Measurements from ENCODE around the gene ATE1.

DNA sequence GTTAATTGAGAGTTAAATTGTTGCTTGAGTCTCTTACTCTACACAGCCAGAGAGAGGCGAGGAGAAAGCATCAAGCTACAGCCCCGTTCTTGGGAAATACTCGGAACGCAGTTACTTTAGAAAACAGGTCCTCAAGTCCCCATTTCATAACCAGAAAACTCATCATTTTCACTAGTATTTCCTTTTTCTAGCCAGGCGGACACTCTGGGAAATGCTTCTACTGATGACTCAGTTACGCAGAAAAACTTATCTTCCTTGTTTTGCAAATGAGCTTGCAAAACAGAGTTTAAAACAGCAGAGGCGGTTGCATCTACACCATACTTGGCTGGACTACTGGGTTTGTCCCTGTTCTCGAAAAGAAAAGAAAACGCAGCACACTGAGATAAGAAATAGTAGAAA lies 218.2 kb downstream of the ATE1 start:
- TF ChIP-seq EZH2 (IDR thresholded peaks at IDR 0.05; ENCODE audit: low read depth, unreplicated experiment) (no peak), NANOG (IDR thresholded peaks at IDR 0.05; ENCODE audit: borderline replicate concordance) (no peak), POLR2AphosphoS5 (IDR thresholded peaks at IDR 0.05; ENCODE audit: low read depth) (no peak), CREB1 (CRISPR knock-in tag; IDR thresholded peaks at IDR 0.05; ENCODE audit: low read depth) (no peak), STAT1 (IDR thresholded peaks at IDR 0.05; ENCODE audit: unreplicated experiment) (no peak), EZH2phosphoT487 (IDR thresholded peaks at IDR 0.05; ENCODE audit: unreplicated experiment) (no peak), ZNF331 (CRISPR knock-in tag; IDR thresholded peaks at IDR 0.05; ENCODE audit: low read depth) (no peak), ETS1 (IDR thresholded peaks at IDR 0.05) (no peak), JUNB (IDR thresholded peaks at IDR 0.05; ENCODE audit: unreplicated experiment) (no peak), ZNF114 (CRISPR knock-in tag; IDR thresholded peaks at IDR 0.05) (no peak)
- TF ChIP-seq, protein P1, sequence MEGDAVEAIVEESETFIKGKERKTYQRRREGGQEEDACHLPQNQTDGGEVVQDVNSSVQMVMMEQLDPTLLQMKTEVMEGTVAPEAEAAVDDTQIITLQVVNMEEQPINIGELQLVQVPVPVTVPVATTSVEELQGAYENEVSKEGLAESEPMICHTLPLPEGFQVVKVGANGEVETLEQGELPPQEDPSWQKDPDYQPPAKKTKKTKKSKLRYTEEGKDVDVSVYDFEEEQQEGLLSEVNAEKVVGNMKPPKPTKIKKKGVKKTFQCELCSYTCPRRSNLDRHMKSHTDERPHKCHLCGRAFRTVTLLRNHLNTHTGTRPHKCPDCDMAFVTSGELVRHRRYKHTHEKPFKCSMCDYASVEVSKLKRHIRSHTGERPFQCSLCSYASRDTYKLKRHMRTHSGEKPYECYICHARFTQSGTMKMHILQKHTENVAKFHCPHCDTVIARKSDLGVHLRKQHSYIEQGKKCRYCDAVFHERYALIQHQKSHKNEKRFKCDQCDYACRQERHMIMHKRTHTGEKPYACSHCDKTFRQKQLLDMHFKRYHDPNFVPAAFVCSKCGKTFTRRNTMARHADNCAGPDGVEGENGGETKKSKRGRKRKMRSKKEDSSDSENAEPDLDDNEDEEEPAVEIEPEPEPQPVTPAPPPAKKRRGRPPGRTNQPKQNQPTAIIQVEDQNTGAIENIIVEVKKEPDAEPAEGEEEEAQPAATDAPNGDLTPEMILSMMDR (conservative IDR thresholded peaks at IDR 0.05; ENCODE audit: low read depth in 2 of 2), result no peak
- TF ChIP-seq, protein P2, sequence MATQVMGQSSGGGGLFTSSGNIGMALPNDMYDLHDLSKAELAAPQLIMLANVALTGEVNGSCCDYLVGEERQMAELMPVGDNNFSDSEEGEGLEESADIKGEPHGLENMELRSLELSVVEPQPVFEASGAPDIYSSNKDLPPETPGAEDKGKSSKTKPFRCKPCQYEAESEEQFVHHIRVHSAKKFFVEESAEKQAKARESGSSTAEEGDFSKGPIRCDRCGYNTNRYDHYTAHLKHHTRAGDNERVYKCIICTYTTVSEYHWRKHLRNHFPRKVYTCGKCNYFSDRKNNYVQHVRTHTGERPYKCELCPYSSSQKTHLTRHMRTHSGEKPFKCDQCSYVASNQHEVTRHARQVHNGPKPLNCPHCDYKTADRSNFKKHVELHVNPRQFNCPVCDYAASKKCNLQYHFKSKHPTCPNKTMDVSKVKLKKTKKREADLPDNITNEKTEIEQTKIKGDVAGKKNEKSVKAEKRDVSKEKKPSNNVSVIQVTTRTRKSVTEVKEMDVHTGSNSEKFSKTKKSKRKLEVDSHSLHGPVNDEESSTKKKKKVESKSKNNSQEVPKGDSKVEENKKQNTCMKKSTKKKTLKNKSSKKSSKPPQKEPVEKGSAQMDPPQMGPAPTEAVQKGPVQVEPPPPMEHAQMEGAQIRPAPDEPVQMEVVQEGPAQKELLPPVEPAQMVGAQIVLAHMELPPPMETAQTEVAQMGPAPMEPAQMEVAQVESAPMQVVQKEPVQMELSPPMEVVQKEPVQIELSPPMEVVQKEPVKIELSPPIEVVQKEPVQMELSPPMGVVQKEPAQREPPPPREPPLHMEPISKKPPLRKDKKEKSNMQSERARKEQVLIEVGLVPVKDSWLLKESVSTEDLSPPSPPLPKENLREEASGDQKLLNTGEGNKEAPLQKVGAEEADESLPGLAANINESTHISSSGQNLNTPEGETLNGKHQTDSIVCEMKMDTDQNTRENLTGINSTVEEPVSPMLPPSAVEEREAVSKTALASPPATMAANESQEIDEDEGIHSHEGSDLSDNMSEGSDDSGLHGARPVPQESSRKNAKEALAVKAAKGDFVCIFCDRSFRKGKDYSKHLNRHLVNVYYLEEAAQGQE (IDR thresholded peaks at IDR 0.05; ENCODE audit: unreplicated experiment), result no peak

Data from GM23338 (cell line).